HepG2 (cell line): Measurements from ENCODE around the gene ZNF230. TPM values are rescaled to one million over a fixed set of nuclear protein-coding genes. Genes with fewer than 3 reads are reported as not detected.

Source experiments
- DPF2 ChIP-seq: sonication (generic); formaldehyde crosslinking; IDR thresholded peaks from 2 replicates; pipeline ENCODE4 v1.4.0; 2020; ENCODE audit warnings: mild to moderate bottlenecking, low read depth, missing genetic modification reagents, borderline replicate concordance
- EP300 ChIP-seq, 3 experiments: sonication (generic) in 1 of 3; formaldehyde crosslinking in 1 of 3; IDR thresholded peaks; 2 replicates each; pipeline versions ENCODE4 v1.5.1 to v1.6.1; 2011 to 2020; ENCODE audit warnings: low read depth in 2 of 3, low read length in 2 of 3, borderline replicate concordance in 1 of 3, improper control_type of control experiment in 1 of 3, mild to moderate bottlenecking in 1 of 3, missing genetic modification reagents in 1 of 3, moderate library complexity in 1 of 3
- GTF2F1 ChIP-seq: fragments of 150-350 bp; IDR thresholded peaks from 2 replicates; pipeline ENCODE4 v1.6.1; 2014; ENCODE audit warnings: low read length
- HOXA5 ChIP-seq: sonication (generic); formaldehyde crosslinking; IDR thresholded peaks from 2 replicates; pipeline ENCODE4 v1.4.0; 2020; ENCODE audit warnings: missing genetic modification reagents
- MXD4 ChIP-seq: IDR thresholded peaks from 2 replicates; pipeline ENCODE4 v1.6.1; 2016; ENCODE audit warnings: mild to moderate bottlenecking, missing biosample characterization, missing genetic modification reagents
- SAP130 ChIP-seq: IDR thresholded peaks from 2 replicates; pipeline ENCODE4 v1.6.1; 2016; ENCODE audit warnings: low read depth
- SRSF4 ChIP-seq: fragments of 200-400 bp; formaldehyde crosslinking; IDR thresholded peaks from one replicate; pipeline ENCODE4 v1.6.1; 2018; ENCODE audit warnings: mild to moderate bottlenecking, low read depth, low read length, moderate library complexity; ENCODE audit not compliant: poor library complexity, severe bottlenecking
- ZBTB21 ChIP-seq: sonication (generic); formaldehyde crosslinking; IDR thresholded peaks from 2 replicates; pipeline ENCODE4 v1.4.0; 2020; ENCODE audit warnings: missing genetic modification reagents
- ZNF326 ChIP-seq: sonication (generic); formaldehyde crosslinking; IDR thresholded peaks from 2 replicates; pipeline ENCODE4 v1.4.0; 2020; ENCODE audit warnings: missing genetic modification reagents, borderline replicate concordance
- ZNF354B ChIP-seq: sonication (generic); formaldehyde crosslinking; IDR thresholded peaks from 2 replicates; pipeline ENCODE4 v1.8.0; 2022; ENCODE audit warnings: mild to moderate bottlenecking, missing genetic modification reagents
- ZNF563 ChIP-seq: sonication (generic); formaldehyde crosslinking; IDR thresholded peaks from 2 replicates; pipeline ENCODE4 v1.8.0; 2022; ENCODE audit warnings: mild to moderate bottlenecking, moderate library complexity, missing genetic modification reagents
- ZNF766 ChIP-seq: sonication (generic); formaldehyde crosslinking; IDR thresholded peaks from 2 replicates; pipeline ENCODE4 v1.5.0; 2020; ENCODE audit warnings: missing genetic modification reagents, borderline replicate concordance
- ZNF773 ChIP-seq: sonication (generic); formaldehyde crosslinking; IDR thresholded peaks from 2 replicates; pipeline ENCODE4 v1.4.0; 2020; ENCODE audit warnings: missing genetic modification reagents, borderline replicate concordance
- ZNF780A ChIP-seq: sonication (generic); formaldehyde crosslinking; IDR thresholded peaks from 2 replicates; pipeline ENCODE4 v1.8.0; 2022; ENCODE audit warnings: mild to moderate bottlenecking, missing genetic modification reagents, moderate library complexity
- ZNF839 ChIP-seq: sonication (generic); formaldehyde crosslinking; IDR thresholded peaks from 2 replicates; pipeline ENCODE4 v1.4.0; 2020; ENCODE audit warnings: missing genetic modification reagents, mild to moderate bottlenecking, borderline replicate concordance
- polyA plus RNA-seq, 8 experiments: library from polyadenylated mRNA; depleted of rRNA in 3 of 8; stranded (reverse) in 7 of 8; unstranded in 1 of 8; fragments of >200 nt; fragmentation: Illumina TruSeq in 4 of 8; extraction: Trizol in 4 of 8; gene quantifications; 2 replicates each; pipeline versions ENCODE4 v1.2.1 to v1.2.3, GENCODE V29; 2011 to 2016; ENCODE audit warnings: low read depth in 4 of 8, missing spikeins in 1 of 8, mixed read lengths in 1 of 8; ENCODE audit not compliant: insufficient read depth in 1 of 8
- total RNA-seq, 5 experiments: library from RNA; depleted of rRNA; stranded (reverse); fragments of >200 nt; fragmentation: Illumina TruSeq; extraction: Trizol; gene quantifications; 2 replicates each; pipeline ENCODE4 v1.2.3, GENCODE V29; 2016; ENCODE audit warnings: low read depth in 1 of 5
- TF ChIP-seq, protein P1 (sequence below), 2 experiments: fragments of 450-650 bp in 1 of 2; sonication (generic) in 1 of 2; formaldehyde crosslinking; IDR thresholded peaks; 2 replicates each; pipeline versions ENCODE4 v1.5.0 to v1.8.0; 2020 to 2022; ENCODE audit warnings: mild to moderate bottlenecking in 1 of 2, missing genetic modification reagents in 1 of 2
- TF ChIP-seq, protein P2 (sequence below): sonication (generic); formaldehyde crosslinking; IDR thresholded peaks from 2 replicates; pipeline ENCODE4 v1.9.0; 2021; ENCODE audit warnings: missing genetic modification reagents, borderline replicate concordance
- TF ChIP-seq, protein P3 (sequence below): sonication (generic); formaldehyde crosslinking; IDR thresholded peaks from 2 replicates; pipeline ENCODE4 v1.9.0; 2022; ENCODE audit warnings: missing genetic modification reagents, mild to moderate bottlenecking, borderline replicate concordance
- TF ChIP-seq, protein P4 (sequence below): sonication (generic); formaldehyde crosslinking; IDR thresholded peaks from 2 replicates; pipeline ENCODE4 v1.4.0; 2020; ENCODE audit warnings: mild to moderate bottlenecking, missing genetic modification reagents
- TF ChIP-seq, protein P5 (sequence below): sonication (generic); formaldehyde crosslinking; IDR thresholded peaks from 2 replicates; pipeline ENCODE4 v1.4.0; 2020; ENCODE audit warnings: missing genetic modification reagents, mild to moderate bottlenecking, borderline replicate concordance

The ZNF230 gene
- total and polyA plus RNA-seq, 2 of the 13 experiments (the other 11 are each of a cell fraction or from before 2014, with no cell fraction given) = 2.4 to 5.5 TPM

DNA sequence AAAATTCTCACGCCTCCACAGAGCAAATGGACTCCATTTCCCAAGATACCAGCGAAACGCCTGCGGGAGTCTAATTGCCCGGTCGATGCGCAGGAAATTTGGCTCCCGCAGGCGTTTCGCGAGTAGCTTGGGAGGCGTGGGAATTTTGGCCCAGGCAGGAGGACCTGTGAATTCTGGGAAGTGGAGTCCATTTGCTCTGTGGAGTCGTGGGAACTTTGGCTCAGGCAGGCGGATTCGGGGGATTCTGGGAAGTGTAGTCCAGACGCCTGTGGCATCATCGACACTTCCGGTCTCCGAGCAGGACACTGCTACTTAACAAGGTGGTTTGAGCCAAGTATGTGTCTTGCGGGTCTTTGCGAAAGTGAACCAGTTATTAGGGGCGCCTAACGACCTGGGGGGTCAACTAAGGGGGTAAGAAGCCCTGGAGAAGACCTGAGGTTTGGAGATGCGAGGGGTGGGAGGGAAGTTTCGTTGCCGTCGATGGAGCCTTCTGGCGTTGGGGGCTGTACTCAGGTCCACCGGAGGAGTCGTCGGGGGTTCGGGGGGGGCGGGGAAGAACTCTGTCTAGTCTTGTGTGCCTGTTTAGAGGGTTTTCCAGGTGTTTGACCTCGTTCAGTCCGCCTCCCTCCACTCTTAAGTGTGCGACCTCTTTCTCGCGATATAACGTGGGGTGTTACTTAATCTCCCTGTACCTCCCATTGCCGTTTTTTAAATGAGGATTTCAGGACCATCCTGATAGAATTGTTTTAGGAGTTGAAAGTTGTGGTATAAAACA lies 18.7 kb upstream of the ZNF230 start, which contains the start of gene ZNF155 (continued):
- TF ChIP-seq ZNF780A (CRISPR knock-in tag) (no peak), GTF2F1 (no peak), MXD4 (CRISPR knock-in tag) (no peak), SRSF4 (no peak), ZBTB21 (CRISPR knock-in tag) (no peak), SAP130 (CRISPR knock-in tag) (peak; percentile 74), EP300 (IDR thresholded peaks at IDR 0.05; ENCODE audit: low read depth in 2 of 2, low read length in 2 of 2) (no peak), EP300 (CRISPR knock-in tag; IDR thresholded peaks at IDR 0.05; ENCODE audit: borderline replicate concordance) (no peak), ZNF839 (CRISPR knock-in tag) (no peak), HOXA5 (no peak), ZNF563 (CRISPR knock-in tag) (no peak), ZNF326 (no peak), ZNF773 (CRISPR knock-in tag) (no peak), ZNF354B (no peak), ZNF766 (CRISPR knock-in tag) (no peak), DPF2 (CRISPR knock-in tag) (no peak)
- TF ChIP-seq, protein P1, sequence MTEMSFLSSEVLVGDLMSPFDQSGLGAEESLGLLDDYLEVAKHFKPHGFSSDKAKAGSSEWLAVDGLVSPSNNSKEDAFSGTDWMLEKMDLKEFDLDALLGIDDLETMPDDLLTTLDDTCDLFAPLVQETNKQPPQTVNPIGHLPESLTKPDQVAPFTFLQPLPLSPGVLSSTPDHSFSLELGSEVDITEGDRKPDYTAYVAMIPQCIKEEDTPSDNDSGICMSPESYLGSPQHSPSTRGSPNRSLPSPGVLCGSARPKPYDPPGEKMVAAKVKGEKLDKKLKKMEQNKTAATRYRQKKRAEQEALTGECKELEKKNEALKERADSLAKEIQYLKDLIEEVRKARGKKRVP (CRISPR knock-in tag; IDR thresholded peaks at IDR 0.05) = peak in 1 of 2 experiments; percentile 91; a peak in 2 of 4 replicates
- TF ChIP-seq, protein P2, sequence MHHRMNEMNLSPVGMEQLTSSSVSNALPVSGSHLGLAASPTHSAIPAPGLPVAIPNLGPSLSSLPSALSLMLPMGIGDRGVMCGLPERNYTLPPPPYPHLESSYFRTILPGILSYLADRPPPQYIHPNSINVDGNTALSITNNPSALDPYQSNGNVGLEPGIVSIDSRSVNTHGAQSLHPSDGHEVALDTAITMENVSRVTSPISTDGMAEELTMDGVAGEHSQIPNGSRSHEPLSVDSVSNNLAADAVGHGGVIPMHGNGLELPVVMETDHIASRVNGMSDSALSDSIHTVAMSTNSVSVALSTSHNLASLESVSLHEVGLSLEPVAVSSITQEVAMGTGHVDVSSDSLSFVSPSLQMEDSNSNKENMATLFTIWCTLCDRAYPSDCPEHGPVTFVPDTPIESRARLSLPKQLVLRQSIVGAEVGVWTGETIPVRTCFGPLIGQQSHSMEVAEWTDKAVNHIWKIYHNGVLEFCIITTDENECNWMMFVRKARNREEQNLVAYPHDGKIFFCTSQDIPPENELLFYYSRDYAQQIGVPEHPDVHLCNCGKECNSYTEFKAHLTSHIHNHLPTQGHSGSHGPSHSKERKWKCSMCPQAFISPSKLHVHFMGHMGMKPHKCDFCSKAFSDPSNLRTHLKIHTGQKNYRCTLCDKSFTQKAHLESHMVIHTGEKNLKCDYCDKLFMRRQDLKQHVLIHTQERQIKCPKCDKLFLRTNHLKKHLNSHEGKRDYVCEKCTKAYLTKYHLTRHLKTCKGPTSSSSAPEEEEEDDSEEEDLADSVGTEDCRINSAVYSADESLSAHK = no peak
- TF ChIP-seq, protein P3, sequence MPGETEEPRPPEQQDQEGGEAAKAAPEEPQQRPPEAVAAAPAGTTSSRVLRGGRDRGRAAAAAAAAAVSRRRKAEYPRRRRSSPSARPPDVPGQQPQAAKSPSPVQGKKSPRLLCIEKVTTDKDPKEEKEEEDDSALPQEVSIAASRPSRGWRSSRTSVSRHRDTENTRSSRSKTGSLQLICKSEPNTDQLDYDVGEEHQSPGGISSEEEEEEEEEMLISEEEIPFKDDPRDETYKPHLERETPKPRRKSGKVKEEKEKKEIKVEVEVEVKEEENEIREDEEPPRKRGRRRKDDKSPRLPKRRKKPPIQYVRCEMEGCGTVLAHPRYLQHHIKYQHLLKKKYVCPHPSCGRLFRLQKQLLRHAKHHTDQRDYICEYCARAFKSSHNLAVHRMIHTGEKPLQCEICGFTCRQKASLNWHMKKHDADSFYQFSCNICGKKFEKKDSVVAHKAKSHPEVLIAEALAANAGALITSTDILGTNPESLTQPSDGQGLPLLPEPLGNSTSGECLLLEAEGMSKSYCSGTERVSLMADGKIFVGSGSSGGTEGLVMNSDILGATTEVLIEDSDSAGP (CRISPR knock-in tag) = peak; percentile 49; the same call in 1 of the 2 replicates
- TF ChIP-seq, protein P4, sequence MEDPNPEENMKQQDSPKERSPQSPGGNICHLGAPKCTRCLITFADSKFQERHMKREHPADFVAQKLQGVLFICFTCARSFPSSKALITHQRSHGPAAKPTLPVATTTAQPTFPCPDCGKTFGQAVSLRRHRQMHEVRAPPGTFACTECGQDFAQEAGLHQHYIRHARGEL (CRISPR knock-in tag) = no peak
- TF ChIP-seq, protein P5, sequence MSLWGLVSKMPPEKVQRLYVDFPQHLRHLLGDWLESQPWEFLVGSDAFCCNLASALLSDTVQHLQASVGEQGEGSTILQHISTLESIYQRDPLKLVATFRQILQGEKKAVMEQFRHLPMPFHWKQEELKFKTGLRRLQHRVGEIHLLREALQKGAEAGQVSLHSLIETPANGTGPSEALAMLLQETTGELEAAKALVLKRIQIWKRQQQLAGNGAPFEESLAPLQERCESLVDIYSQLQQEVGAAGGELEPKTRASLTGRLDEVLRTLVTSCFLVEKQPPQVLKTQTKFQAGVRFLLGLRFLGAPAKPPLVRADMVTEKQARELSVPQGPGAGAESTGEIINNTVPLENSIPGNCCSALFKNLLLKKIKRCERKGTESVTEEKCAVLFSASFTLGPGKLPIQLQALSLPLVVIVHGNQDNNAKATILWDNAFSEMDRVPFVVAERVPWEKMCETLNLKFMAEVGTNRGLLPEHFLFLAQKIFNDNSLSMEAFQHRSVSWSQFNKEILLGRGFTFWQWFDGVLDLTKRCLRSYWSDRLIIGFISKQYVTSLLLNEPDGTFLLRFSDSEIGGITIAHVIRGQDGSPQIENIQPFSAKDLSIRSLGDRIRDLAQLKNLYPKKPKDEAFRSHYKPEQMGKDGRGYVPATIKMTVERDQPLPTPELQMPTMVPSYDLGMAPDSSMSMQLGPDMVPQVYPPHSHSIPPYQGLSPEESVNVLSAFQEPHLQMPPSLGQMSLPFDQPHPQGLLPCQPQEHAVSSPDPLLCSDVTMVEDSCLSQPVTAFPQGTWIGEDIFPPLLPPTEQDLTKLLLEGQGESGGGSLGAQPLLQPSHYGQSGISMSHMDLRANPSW (CRISPR knock-in tag) = no peak
